Measurements from ENCODE around the gene TMEM114.

- no peak for TF ChIP-seq CTCF (IDR thresholded peaks at IDR 0.05)
- no peak for TF ChIP-seq POLR2A (IDR thresholded peaks at IDR 0.05)
Observed at GRCh38 chr16:8623634-8624033, 33.3 kb upstream of the TMEM114 start.
